GM12875 (cell line): ENCODE results near the gene CBARP.

ENCODE experiments used
- H3K4me3 ChIP-seq: one replicate; pipeline ENCODE4 v1.5.1; 2011; ENCODE audit warnings: low read depth, low read length, control low read depth
- CTCF ChIP-seq: IDR thresholded peaks from 2 replicates; pipeline ENCODE4 v1.5.1; 2011; ENCODE audit warnings: low read depth, mild to moderate bottlenecking, control low read depth, inconsistent platforms, low read length, moderate library complexity, borderline replicate concordance; ENCODE audit not compliant: insufficient read depth

CBARP gene

GRCh38 chr19:1233115-1233667, 4.6 kb downstream of the CBARP start:
- H3K4me3 ChIP-seq = no peak overlapping the region
- TF ChIP-seq CTCF = no peak

GRCh38 chr19:1232652-1233072, 5.1 kb downstream of the CBARP start:
- TF ChIP-seq CTCF = no peak
- H3K4me3 ChIP-seq = no peak overlapping the region

- no peak for TF ChIP-seq CTCF
- no peak overlapping the region for H3K4me3 ChIP-seq
These were observed 5.8 kb downstream of the CBARP start for GRCh38 chr19:1231729-1232637.

- no peak for TF ChIP-seq CTCF
- H3K4me3 ChIP-seq = no peak overlapping the region
These were observed 6.9 kb downstream of the CBARP start for GRCh38 chr19:1230783-1231489.

- no peak overlapping the region for H3K4me3 ChIP-seq
- TF ChIP-seq CTCF = no peak
These were observed 7.7 kb downstream of the CBARP start for GRCh38 chr19:1229924-1230782.

GRCh38 chr19:1229056-1229923, 8.5 kb downstream of the CBARP start:
- H3K4me3 ChIP-seq = no peak overlapping the region
- TF ChIP-seq CTCF = no peak
